Muscle layer of duodenum (tissue), 2 donors: Measurements from ENCODE around the gene BBS9.

Experiments
- H3K27ac ChIP-seq: one replicate; pipeline ENCODE4 v1.7.0; 2013; ENCODE audit warnings: mild to moderate bottlenecking, low read length
- H3K27me3 ChIP-seq: one replicate; pipeline ENCODE4 v1.7.0; 2013; ENCODE audit warnings: low read depth, mild to moderate bottlenecking, control low read depth, low read length
- H3K36me3 ChIP-seq, 2 donors: one replicate each; pipeline ENCODE4 v1.7.0; 2013; ENCODE audit warnings: low read length in 2 of 2, control low read depth in 1 of 2, mild to moderate bottlenecking in 1 of 2; ENCODE audit not compliant: insufficient read depth in 2 of 2, control insufficient read depth in 1 of 2
- H3K4me1 ChIP-seq, 2 donors: one replicate each; pipeline ENCODE4 v1.7.0; 2013; ENCODE audit warnings: low read length in 2 of 2, mild to moderate bottlenecking in 2 of 2, control low read depth in 1 of 2, moderate library complexity in 1 of 2; ENCODE audit not compliant: insufficient read depth in 2 of 2, control insufficient read depth in 1 of 2
- H3K4me3 ChIP-seq, 2 donors: one replicate each; pipeline ENCODE4 v1.7.0; 2013; ENCODE audit warnings: low read length in 2 of 2, low read depth in 1 of 2, mild to moderate bottlenecking in 1 of 2
- H3K9me3 ChIP-seq, 2 donors: one replicate each; pipeline ENCODE4 v1.7.0; 2013; ENCODE audit warnings: low read length in 2 of 2, control low read depth in 1 of 2, mild to moderate bottlenecking in 1 of 2; ENCODE audit not compliant: control insufficient read depth in 1 of 2
- donor health status: healthy.

The BBS9 gene

DNA sequence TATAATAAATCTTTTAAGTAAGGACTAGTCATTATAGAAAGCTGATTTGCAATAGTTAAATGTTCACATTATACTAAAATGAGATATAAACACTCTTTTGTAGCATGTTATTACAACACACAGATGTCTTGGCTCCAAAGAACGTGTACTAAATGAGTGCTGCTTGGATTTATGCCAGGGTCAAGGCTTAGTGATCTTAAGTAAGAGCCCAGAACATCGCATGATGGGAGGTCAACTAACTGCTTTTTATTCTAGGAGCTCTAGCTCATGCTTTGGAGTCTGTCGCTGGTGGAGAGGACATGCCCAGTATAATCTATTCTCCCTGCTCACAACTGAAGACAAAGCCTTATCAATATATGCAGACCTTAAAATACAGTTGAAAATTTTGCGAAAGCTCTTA, 315.1 kb downstream of the BBS9 start:
- H3K36me3 ChIP-seq: no peaks in the 10 kb centered on the region
- no peaks in the 10 kb centered on the region for H3K27me3 ChIP-seq
- no peaks in the 10 kb centered on the region for H3K4me1 ChIP-seq
- H3K27ac ChIP-seq: no peak overlapping the region
- H3K9me3 ChIP-seq: no peaks in the 10 kb centered on the region
- no peak overlapping the region for H3K4me3 ChIP-seq

DNA sequence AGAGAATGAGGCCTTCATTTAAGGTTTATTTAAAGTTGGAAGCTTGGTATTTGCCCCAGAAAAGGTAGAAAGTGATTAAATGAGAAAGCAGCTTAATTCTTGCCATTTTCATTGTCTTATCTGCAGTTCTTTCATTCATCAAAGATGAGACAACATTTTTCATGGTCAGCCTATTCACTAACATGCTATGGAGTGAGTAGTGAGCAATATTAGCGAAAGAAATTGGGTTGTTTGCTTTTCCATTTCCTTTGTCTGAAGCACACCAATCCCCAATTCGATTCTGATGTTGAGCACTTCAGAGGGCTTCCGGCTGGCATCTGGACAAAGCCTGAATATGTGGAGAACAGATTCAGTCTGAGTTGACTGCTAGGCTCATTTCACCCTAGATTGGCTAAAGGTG, 317.2 kb downstream of the BBS9 start:
- H3K4me1 ChIP-seq: no peaks in the 10 kb centered on the region
- H3K27me3 ChIP-seq: no peaks in the 10 kb centered on the region
- H3K9me3 ChIP-seq: no peaks in the 10 kb centered on the region
- no peak overlapping the region for H3K4me3 ChIP-seq
- no peak overlapping the region for H3K27ac ChIP-seq
- no peaks in the 10 kb centered on the region for H3K36me3 ChIP-seq

- Histone ChIP-seq H3K27me3 (no peaks in the 10 kb centered on the region), H3K9me3 (no peaks in the 10 kb centered on the region), H3K4me1 (no peaks in the 10 kb centered on the region), H3K4me3 (no peak overlapping the region), H3K36me3 (no peaks in the 10 kb centered on the region), H3K27ac (no peak overlapping the region)
Measured at GRCh38 chr7:33448035-33448434, 318.7 kb downstream of the BBS9 start.

GRCh38 chr7:33449847-33450246, 320.5 kb downstream of the BBS9 start:
- Histone ChIP-seq H3K27ac (no peak overlapping the region), H3K4me3 (no peak overlapping the region), H3K36me3 (no peaks in the 10 kb centered on the region), H3K4me1 (no peaks in the 10 kb centered on the region), H3K9me3 (no peaks in the 10 kb centered on the region), H3K27me3 (no peaks in the 10 kb centered on the region)

GRCh38 chr7:33452805-33453502, 323.6 kb downstream of the BBS9 start:
- H3K9me3 ChIP-seq: no peaks in the 10 kb centered on the region
- H3K4me1 ChIP-seq: no peaks in the 10 kb centered on the region
- H3K27ac ChIP-seq: no peak overlapping the region
- no peaks in the 10 kb centered on the region for H3K36me3 ChIP-seq
- H3K27me3 ChIP-seq: no peaks in the 10 kb centered on the region
- no peak overlapping the region for H3K4me3 ChIP-seq

GRCh38 chr7:33457039-33457438, 327.7 kb downstream of the BBS9 start:
- Histone ChIP-seq H3K27me3 (no peaks in the 10 kb centered on the region), H3K27ac (no peak overlapping the region), H3K36me3 (no peaks in the 10 kb centered on the region), H3K4me1 (no peaks in the 10 kb centered on the region), H3K4me3 (no peak overlapping the region), H3K9me3 (no peaks in the 10 kb centered on the region)

- no peaks in the 10 kb centered on the region for H3K9me3 ChIP-seq
- no peak overlapping the region for H3K4me3 ChIP-seq
- H3K27me3 ChIP-seq: no peaks in the 10 kb centered on the region
- no peak overlapping the region for H3K27ac ChIP-seq
- H3K4me1 ChIP-seq: no peaks in the 10 kb centered on the region
- no peaks in the 10 kb centered on the region for H3K36me3 ChIP-seq
Measured at GRCh38 chr7:33458581-33458980, 329.2 kb downstream of the BBS9 start.

DNA sequence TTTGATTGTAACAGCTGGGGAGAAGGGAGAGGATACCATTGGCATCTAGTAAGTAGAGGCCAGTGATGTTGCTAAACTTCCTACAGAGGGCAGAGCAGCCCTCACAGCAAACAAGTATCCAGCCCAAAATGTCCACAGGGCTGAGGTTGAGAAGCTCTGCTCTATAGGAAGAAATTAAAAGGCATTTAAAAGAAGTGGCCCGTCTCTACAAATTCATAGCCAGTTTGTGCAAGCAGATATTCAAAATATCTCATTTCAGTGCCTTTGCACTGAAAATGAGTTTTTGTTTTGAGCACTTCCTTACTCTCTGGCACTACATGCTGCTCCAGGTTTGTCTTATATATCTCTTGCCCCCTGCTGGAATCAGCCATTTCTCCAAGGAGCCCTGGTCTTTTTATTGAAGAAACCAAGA, 330.0 kb downstream of the BBS9 start:
- Histone ChIP-seq H3K36me3 (no peaks in the 10 kb centered on the region), H3K4me1 (no peaks in the 10 kb centered on the region), H3K27ac (no peak overlapping the region), H3K9me3 (no peaks in the 10 kb centered on the region), H3K27me3 (no peaks in the 10 kb centered on the region), H3K4me3 (no peak overlapping the region)

- Histone ChIP-seq H3K36me3 (no peaks in the 10 kb centered on the region), H3K4me3 (no peak overlapping the region), H3K27me3 (no peaks in the 10 kb centered on the region), H3K27ac (no peak overlapping the region), H3K4me1 (no peaks in the 10 kb centered on the region), H3K9me3 (no peaks in the 10 kb centered on the region)
Measured at GRCh38 chr7:33463131-33463530, 333.8 kb downstream of the BBS9 start.

GRCh38 chr7:33466203-33466602, 336.8 kb downstream of the BBS9 start:
- Histone ChIP-seq H3K27me3 (no peaks in the 10 kb centered on the region), H3K9me3 (no peaks in the 10 kb centered on the region), H3K36me3 (no peaks in the 10 kb centered on the region), H3K4me1 (no peaks in the 10 kb centered on the region), H3K4me3 (no peak overlapping the region), H3K27ac (no peak overlapping the region)

- H3K27me3 ChIP-seq: no peaks in the 10 kb centered on the region
- no peak overlapping the region for H3K4me3 ChIP-seq
- no peaks in the 10 kb centered on the region for H3K9me3 ChIP-seq
- H3K27ac ChIP-seq: no peak overlapping the region
- no peaks in the 10 kb centered on the region for H3K36me3 ChIP-seq
- H3K4me1 ChIP-seq: no peaks in the 10 kb centered on the region
Measured at GRCh38 chr7:33471636-33472242, 342.4 kb downstream of the BBS9 start.
